Tibial nerve (tissue), 4 donors: ENCODE data around the gene EBF3.

Experiments
- CTCF ChIP-seq, 5 experiments: fragments of 200-600 bp in 3 of 5; fragments of 450-650 bp in 2 of 5; sonication (generic) in 3 of 5; IDR thresholded peaks; one replicate each; pipeline ENCODE4 v1.5.1; 2016 to 2019; ENCODE audit warnings: antibody characterized with exemption in 5 of 5, mild to moderate bottlenecking in 3 of 5, moderate library complexity in 2 of 5
- EP300 ChIP-seq, 2 donors: sonication (generic); formaldehyde crosslinking; IDR thresholded peaks; one replicate each; pipeline ENCODE4 v1.6.1; 2017; ENCODE audit warnings: antibody characterized with exemption in 2 of 2, mild to moderate bottlenecking in 1 of 2
- POLR2A ChIP-seq, 2 donors: fragments of 450-650 bp; IDR thresholded peaks; one replicate each; pipeline ENCODE4 v1.6.1; 2017; ENCODE audit warnings: antibody characterized with exemption in 2 of 2, mild to moderate bottlenecking in 2 of 2, moderate library complexity in 2 of 2

- no peak for TF ChIP-seq CTCF (IDR thresholded peaks at IDR 0.05)
- no peak for TF ChIP-seq POLR2A (IDR thresholded peaks at IDR 0.05)
- TF ChIP-seq EP300 (IDR thresholded peaks at IDR 0.05): no peak
These were observed 13.7 kb upstream of the EBF3 start for GRCh38 chr10:129977794-129978193.
